Measurements from ENCODE around the gene ZNF814.
"Not testable (repeated sequence)": the region's sequence is repeated elsewhere in the genome, so short reads cannot be mapped to it uniquely, and the experiment has no call there.

- TF ChIP-seq, protein P1, sequence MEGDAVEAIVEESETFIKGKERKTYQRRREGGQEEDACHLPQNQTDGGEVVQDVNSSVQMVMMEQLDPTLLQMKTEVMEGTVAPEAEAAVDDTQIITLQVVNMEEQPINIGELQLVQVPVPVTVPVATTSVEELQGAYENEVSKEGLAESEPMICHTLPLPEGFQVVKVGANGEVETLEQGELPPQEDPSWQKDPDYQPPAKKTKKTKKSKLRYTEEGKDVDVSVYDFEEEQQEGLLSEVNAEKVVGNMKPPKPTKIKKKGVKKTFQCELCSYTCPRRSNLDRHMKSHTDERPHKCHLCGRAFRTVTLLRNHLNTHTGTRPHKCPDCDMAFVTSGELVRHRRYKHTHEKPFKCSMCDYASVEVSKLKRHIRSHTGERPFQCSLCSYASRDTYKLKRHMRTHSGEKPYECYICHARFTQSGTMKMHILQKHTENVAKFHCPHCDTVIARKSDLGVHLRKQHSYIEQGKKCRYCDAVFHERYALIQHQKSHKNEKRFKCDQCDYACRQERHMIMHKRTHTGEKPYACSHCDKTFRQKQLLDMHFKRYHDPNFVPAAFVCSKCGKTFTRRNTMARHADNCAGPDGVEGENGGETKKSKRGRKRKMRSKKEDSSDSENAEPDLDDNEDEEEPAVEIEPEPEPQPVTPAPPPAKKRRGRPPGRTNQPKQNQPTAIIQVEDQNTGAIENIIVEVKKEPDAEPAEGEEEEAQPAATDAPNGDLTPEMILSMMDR (IDR thresholded peaks at IDR 0.05; ENCODE audit: insufficient read depth, low read depth, low read length) = not testable (repeated sequence)
- TF ChIP-seq EZH2 (IDR thresholded peaks at IDR 0.05; ENCODE audit: insufficient read depth, low read length) = not testable (repeated sequence)
These were observed 27.5 kb upstream of the ZNF814 start, which contains the start of gene ZNF417 for GRCh38 chr19:57916168-57916995.
